ENCODE data around the gene DIP2B.

- TF ChIP-seq CTCF (IDR thresholded peaks at IDR 0.05) (no peak), POLR2A (IDR thresholded peaks at IDR 0.05) (no peak)
Measured at GRCh38 chr12:50749459-50749882, 244.7 kb downstream of the DIP2B start.
